A673 (cell line): ENCODE measurements around the gene RUNX2.

ENCODE experiments used
- EZH2 ChIP-seq: fragments of 200-600 bp; sonication (generic); IDR thresholded peaks from 2 replicates; pipeline ENCODE4 v1.6.1; 2017; ENCODE audit warnings: borderline replicate concordance, low read depth, mild to moderate bottlenecking, mixed read lengths, antibody characterized with exemption, low read length; ENCODE audit not compliant: poor library complexity, severe bottlenecking
- TF ChIP-seq, protein P1 (sequence below): fragments of 300-800, 200-600 bp; sonication (generic); conservative IDR thresholded peaks from 2 replicates; pipeline ENCODE4 v1.5.1; 2017; ENCODE audit warnings: low read depth, mild to moderate bottlenecking, antibody characterized with exemption, low read length, moderate library complexity, mixed read lengths

DNA sequence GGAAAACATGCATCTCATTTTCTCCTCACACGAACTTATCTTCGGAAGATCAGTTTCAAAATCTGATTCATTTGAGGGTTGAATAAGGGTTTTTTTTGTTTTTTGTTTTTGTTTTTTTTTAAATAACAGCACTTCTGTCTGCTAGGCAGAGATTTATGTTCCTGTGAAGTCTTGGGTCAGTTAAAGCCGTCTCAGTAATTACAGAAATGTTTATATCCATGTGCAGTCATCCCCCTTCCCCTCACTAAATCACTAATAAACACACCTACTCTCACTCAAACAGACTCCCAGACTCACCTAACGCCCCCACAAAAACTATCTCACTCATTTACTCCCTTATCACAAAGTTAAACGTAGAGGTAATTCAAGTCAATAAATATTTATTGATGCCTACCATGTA lies 263.8 kb downstream of the RUNX2 start:
- TF ChIP-seq, protein P1, sequence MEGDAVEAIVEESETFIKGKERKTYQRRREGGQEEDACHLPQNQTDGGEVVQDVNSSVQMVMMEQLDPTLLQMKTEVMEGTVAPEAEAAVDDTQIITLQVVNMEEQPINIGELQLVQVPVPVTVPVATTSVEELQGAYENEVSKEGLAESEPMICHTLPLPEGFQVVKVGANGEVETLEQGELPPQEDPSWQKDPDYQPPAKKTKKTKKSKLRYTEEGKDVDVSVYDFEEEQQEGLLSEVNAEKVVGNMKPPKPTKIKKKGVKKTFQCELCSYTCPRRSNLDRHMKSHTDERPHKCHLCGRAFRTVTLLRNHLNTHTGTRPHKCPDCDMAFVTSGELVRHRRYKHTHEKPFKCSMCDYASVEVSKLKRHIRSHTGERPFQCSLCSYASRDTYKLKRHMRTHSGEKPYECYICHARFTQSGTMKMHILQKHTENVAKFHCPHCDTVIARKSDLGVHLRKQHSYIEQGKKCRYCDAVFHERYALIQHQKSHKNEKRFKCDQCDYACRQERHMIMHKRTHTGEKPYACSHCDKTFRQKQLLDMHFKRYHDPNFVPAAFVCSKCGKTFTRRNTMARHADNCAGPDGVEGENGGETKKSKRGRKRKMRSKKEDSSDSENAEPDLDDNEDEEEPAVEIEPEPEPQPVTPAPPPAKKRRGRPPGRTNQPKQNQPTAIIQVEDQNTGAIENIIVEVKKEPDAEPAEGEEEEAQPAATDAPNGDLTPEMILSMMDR: no peak
- no peak for TF ChIP-seq EZH2
